OCI-M2 (cell line): ENCODE results near the gene STK32C.
"Not testable (repeated sequence)": the region's sequence is repeated elsewhere in the genome, so short reads cannot be mapped to it uniquely, and the experiment has no call there.

ENCODE experiments used
- DNase-seq: peaks from one replicate; lab custom pipeline; 2025; ENCODE audit not compliant: unreplicated experiment; lab: John Stamatoyannopoulos, UW

STK32C gene

GRCh38 chr10:132319853-132320653 lies 12.3 kb upstream of the STK32C start:
- DNase-seq: no peak

- DNase-seq: not testable (repeated sequence)
These were observed 9.7 kb upstream of the STK32C start for GRCh38 chr10:132317477-132317876.

GRCh38 chr10:132316133-132316532 lies 8.4 kb upstream of the STK32C start:
- DNase-seq: no peak

DNA sequence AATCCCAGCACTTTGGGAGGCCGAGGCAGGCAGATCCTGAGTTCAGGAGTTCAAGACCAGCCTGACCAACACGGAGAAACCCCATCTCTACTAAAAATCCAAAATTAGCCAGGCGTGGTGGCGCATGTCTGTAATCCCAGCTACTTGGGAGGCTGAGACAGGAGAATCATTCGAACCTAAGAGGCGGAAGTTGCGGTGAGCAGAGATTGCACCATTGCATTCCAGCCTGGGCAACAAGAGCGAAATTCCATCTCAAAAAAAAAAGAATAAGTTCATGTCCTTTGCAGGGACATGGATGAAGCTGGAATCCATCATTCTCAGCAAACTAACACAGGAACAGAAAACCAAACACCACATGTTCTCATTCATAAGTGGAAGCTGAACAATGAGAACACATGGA lies 7.1 kb upstream of the STK32C start:
- not testable (repeated sequence) for DNase-seq

DNA sequence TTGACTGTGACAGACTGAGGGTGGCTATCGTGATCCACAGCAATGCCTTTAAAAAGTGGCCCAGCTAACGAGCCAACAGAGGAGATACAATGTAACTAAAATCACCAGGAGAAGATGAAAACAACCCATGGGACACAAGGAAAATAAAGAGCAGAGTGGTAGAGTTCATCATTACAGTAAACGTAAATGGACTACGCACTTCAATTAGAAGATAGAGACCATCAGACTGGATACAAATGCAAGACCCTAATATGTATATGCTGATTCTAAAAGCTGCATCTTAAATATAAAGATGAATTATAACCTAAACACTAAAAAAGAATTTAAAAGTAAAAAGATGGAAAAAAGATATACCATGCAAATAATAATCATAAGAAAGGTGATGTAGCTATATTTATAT lies 6.6 kb upstream of the STK32C start:
- no peak for DNase-seq

- no peak for DNase-seq
These were observed 6.1 kb upstream of the STK32C start for GRCh38 chr10:132313865-132314264.

DNA sequence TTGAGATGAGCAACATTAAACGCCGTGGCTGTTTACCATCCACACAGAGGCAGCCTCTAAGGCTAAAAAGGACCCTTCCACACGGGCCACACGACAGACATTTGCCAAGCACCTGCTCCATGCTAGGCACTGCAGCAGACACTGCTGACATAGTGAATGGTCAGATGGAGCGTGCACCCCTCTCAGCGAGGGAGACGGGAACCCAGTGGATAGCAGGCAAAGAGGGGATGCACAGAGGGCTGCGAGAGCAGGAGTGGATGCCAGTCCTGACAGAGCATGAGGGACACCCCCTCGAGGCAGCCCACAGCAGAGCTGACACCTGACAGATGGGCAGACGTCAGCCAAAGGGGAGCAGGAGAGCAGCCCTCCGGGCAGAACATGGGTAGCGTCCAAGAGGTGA lies 5.6 kb upstream of the STK32C start:
- DNase-seq: no peak

DNA sequence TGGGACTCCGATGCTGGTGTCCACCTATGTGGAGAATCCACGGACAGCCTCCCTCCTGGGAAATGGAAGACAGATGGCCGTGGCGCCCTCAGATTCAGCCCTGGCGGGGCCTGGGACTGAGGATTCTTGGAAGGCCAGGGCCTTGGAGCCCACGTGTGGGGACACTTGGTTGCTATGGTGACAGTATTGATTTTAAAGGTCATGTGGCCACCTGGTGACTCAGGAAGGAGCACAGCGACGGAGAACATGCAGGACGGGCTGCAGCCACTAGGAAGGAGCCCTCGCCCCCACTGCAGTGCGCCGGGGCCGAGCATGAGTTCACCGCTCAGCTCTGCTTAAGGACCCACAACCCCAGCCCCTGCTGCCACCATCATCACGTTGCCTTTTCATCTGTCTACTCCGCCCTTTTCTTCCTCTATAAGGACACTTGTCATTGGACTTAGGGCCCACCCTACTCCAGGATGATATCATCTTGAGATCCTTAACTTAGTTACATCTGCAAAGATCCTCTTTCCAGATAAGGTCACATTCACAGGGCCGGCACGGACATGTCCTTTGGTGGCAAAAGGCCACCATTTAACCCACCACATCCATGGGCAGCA lies 3.7 kb upstream of the STK32C start:
- DNase-seq: no peak

DNA sequence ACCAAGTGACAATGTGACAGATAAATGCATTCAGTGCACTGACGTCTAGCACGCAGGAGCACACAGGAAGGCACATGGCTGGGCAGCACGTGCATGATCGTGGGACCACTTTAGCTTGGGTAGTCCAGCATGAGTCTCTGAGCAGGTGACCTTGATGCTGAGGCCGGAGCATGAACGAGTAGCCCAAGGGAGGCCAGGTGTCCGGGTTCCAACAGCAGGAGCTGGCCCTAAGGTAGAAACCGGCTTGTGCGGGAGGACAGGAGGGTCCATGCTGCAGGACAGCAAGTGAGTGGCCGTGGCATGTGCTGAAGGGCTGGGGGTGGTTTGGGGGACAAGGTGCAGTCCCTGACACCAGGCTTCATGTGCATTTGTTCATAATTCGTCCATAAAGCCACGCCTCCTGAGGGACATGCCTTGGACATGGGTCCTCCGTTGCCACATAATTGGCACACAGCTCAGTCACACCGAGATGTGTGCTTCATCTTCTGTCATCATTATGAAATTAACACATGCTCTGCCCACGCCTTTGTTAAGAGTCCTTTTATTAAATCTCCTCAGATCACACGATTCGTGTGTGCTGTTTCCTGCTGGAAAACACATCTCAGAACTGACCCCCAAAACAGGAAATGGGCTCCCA lies 3.1 kb upstream of the STK32C start:
- DNase-seq: no peak

DNA sequence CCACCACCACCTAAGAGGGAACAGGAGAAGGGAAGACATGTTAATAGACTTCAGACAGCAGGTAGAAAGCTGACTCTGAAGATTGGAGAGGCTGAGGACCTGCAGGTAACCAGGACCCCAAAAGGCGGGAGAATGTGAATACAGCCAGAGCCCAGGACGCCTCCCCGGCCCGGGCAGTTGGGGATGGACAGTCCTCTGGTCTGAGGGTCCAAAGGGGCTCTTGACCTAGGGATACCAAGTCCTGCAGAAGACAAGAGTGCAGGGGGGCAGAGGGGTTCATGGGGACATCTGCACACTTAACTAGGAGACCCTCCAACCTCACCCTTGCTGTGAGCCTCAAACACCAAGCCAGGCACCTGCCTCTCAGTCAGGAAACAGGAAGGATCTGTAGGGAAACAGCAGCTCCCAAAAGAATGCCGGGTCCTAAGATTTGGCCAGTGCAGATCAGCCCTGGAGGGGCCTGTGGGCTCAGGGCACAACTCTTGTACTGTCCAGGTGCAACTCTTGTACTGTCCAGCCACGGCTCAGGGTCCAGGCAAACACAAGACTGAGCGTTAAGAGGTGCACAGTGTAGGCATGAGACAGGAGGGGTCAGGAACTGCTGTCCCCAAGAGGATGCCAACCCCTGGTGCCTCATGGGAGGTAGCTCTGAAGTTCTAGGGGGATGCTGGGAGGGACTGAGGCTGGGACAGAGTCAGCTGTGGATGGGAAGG lies 2.3 kb upstream of the STK32C start:
- no peak for DNase-seq

DNA sequence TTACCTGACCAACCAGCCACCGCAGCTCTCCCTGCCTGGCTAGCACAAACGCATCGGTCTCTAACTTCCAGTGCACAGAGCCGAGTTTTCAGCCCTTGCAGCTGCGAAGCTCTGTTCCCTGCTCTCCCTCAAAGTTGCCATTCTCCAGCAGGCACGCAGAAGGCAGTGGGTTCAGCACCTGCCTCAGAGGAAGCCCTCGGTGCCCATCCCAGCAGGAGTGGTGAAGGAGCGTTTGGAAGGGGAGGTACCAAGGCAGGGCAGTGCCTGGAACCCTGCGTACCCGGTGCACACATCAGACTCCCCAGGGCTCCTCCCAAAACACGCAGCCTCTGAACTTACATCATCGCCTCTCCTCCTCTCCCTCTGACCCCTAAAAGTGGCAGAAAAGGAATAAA lies 1.7 kb upstream of the STK32C start:
- no peak for DNase-seq

DNA sequence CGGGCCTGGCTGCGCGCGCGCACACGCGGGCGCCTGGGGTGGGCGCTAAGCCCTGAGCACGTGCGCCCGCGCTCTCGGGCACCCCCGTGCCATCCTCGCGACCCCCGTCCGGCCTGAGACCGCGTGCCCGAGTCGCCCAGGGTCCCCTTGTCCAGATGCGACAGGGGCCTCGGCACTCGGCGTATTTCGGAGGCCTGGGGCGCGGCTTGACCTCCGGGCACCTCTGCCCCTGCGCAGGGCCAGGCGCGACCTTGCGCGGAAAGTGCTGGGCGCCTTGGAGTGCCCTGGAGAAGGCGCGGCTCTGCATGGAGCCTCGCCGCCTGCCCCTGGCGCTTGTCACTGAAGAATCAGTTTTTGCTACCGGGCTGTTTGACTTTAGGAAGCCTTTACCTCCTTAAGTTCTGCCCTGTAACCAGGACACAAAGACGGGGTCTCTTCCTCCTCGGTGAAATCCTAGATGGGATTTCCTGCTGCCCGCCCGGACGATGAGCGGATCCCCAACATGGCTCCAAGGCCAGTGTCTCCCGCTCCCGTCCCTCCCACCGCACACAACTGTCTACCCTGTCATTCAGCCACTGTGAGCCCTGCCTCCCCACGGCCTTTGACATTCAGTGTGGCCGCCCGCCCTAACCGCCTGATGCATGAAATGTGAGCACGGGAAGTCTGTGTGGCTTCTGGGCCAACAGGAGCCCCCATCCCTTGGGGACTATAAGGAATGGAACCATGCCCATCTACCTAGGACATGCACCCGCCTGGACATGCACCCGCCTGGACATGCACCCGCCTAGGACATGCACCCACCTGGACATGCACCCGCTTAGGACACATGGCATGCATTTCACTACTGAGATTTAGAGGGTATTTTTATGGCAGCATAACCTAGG lies 1.1 kb upstream of the STK32C start:
- DNase-seq: no peak

DNA sequence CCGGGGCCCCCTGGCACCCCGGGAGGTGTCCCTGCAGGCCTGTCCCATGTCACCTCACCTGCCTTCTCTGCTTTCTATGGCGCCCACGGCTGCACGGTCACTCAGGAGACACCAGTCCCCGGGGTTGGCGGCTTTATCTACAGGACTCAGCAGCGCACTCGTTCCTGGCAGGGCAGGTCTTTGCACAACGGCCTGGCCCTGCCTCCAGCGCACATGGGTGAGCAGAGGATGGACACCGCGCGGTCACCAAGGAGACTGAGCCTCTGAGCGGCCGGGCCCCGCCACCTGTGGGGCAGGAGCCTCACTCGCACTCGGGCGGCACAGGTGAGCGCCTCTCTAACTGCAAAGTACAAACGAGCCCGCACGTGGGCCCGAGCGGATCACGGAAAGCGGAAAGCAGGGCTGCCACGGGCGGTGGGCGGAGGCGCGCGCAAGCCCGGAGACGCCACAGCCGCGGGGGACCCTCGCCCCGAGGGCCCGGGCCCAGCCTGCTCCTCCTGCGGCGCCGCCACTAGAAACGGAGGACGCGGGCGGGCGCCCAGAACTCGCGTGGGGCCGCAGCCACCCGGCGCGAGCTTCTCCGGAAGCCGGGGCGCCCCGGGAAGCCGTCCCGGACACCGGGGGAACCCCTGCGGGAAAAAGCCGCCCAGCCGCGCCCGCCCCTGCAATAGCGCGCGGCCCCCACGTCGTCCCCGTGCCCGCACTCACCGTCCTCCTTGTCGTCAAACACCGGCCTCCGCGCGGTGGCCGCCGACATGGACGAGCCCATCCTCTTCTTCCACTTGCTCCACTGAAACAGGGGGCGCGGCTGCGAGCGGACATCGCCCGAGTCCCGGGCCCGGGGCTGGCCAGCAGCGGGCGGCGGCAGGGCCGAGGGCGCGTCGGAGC lies 642 bp downstream of the STK32C start:
- no peak for DNase-seq

GRCh38 chr10:132306343-132306685 lies 1.4 kb downstream of the STK32C start:
- no peak for DNase-seq

GRCh38 chr10:132305654-132306342 lies 2.0 kb downstream of the STK32C start:
- DNase-seq: no peak

DNA sequence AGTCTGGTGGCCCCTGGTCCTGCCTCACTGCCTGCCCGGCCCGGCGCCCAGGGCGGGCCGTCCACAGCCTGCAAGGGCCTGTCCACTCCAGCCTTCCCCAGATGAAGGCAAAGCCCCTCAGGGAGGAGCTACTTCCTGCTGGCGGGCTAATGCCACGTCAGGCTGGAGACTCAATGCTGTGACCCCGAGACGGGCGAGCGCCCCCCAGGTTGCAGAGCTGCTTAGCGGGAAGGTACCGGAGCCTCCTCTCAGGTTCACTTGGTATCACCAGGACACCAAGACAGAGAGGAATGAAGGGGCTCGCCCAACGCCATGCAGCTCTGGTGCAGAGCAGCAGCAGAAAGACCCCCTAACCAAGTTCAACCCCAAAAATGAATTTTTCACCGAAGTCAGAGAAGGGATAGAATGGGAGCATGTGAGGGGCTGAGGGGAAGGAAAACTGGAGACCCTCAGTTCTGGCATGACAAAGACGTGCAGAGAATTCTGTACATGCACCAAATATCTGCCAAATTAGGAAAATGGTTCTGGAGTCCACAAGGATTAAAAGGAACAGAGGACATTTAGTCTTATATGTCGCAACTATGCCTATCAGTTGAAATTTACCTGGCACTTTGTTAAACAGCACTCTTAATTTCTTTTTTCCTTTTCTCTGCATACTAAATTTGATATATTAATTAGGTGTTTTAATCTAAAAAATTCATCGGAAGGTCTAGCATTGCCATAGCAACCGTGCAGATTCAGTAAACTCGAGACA lies 2.8 kb downstream of the STK32C start:
- no peak for DNase-seq

DNA sequence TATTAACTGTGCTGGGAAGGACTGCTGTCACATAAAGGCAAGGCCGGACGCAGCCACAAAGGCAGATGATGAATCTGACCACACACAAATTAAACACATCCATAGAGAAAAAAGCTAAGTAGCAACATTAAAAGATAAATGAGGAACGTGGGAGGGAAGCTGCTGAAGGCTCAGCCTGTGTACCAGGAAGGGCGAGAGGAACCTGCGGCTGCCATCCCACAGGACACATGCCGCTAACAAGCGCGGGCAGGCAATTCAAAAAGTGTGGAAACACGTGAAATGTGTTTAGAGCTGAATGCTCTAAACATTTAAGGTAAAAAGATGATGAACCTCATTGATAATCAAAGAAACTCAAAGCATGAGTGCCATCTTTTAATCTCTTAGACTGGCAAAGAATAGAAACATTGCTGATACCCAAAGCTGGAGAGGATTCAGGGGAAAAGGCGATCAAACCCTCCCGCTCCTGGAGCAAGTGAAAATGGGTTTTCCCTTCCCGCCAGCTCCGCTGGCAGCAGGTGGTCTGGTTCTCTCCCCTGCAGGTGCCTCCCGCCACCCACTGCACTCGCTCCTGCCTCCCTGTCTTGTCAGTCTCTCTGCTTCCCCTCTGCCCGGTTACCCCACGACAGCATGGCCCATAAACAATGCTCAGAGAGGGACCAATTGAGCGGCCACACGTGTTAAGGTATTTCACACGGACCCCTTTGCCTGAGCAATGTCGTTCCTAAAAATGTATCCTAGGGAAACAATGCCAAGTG lies 4.2 kb downstream of the STK32C start:
- DNase-seq: no peak
